Gastroesophageal sphincter (tissue), 3 donors: Measurements from ENCODE around the gene INPP1.

ENCODE experiments used
- EP300 ChIP-seq: sonication (generic); formaldehyde crosslinking; IDR thresholded peaks from one replicate; pipeline ENCODE4 v1.6.1; 2017; ENCODE audit warnings: antibody characterized with exemption, mild to moderate bottlenecking
- POLR2A ChIP-seq, 2 donors: fragments of 450-650 bp; IDR thresholded peaks; one replicate each; pipeline ENCODE4 v1.6.1; 2017; ENCODE audit warnings: antibody characterized with exemption in 2 of 2, mild to moderate bottlenecking in 2 of 2, moderate library complexity in 1 of 2
- POLR2AphosphoS5 ChIP-seq: sonication (generic); formaldehyde crosslinking; IDR thresholded peaks from one replicate; pipeline ENCODE4 v1.6.1; 2017; ENCODE audit warnings: antibody characterized with exemption
- TF ChIP-seq, protein P1 (sequence below), 4 experiments: fragments of 200-600 bp in 2 of 4; fragments of 450-650 bp in 2 of 4; sonication (generic) in 1 of 4; IDR thresholded peaks; one replicate each; pipeline ENCODE4 v1.5.1; 2017 to 2019; ENCODE audit warnings: antibody characterized with exemption in 4 of 4, mild to moderate bottlenecking in 2 of 4, moderate library complexity in 2 of 4

DNA sequence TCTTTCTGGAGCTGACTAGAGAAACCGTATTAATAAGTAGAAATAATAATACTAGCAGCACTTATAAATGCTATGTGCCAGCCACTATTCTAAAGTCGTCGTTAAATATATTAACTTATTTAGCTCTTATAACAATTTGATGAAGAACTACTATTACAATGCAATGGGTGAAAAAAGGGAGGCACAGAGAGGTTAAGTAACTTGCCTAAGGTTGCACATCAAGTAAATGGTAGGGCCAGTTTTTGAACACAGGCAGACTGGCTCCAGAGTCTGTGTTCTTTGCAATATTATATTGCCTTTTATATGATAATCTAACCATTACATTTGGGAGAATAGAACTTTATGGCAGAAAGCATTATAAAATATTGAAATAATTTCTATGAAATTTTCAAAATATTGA, 17.6 kb downstream of the INPP1 start:
- TF ChIP-seq EP300 (no peak), POLR2A (IDR thresholded peaks at IDR 0.05) (no peak), POLR2AphosphoS5 (no peak)
- TF ChIP-seq, protein P1, sequence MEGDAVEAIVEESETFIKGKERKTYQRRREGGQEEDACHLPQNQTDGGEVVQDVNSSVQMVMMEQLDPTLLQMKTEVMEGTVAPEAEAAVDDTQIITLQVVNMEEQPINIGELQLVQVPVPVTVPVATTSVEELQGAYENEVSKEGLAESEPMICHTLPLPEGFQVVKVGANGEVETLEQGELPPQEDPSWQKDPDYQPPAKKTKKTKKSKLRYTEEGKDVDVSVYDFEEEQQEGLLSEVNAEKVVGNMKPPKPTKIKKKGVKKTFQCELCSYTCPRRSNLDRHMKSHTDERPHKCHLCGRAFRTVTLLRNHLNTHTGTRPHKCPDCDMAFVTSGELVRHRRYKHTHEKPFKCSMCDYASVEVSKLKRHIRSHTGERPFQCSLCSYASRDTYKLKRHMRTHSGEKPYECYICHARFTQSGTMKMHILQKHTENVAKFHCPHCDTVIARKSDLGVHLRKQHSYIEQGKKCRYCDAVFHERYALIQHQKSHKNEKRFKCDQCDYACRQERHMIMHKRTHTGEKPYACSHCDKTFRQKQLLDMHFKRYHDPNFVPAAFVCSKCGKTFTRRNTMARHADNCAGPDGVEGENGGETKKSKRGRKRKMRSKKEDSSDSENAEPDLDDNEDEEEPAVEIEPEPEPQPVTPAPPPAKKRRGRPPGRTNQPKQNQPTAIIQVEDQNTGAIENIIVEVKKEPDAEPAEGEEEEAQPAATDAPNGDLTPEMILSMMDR (IDR thresholded peaks at IDR 0.05): no peak
